ENCODE measurements around the gene TMEM204.

DNA sequence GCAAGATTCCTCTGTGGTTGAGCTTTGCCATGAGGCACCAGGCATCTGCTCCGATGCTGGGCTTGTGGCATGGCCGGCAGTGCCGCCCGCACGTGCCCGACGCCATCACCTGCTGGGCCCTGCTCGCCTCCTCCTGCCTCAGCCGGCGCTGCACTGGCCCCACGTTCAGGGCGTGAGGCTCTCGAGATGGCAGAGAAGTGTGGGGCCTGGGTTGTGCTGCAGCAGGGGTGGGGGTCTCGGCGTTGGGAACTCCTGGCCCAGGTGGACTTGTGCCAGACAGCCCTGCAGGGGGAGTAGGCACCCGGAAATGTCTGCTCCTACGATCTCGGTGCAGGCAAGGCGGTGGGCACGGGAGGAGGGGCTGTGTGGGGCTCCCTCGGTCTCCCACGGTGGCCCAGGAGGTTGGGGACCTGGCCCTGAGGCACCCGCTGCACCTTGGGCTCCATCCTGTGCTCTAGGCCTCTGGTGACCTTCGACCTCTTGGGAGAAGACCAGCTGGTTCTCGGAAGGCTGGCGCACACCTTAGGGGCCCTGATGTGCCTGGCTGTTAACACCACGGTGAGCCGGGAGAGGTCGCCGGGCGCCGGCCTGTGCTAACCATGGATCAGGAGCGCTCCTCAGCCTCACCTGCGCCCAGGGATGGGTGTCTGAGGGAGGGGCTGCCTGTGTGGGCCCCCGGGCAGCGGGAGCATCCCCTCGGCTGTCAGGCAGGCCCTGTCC is 26.8 kb upstream of the TMEM204 start:
- TF ChIP-seq, protein P1, sequence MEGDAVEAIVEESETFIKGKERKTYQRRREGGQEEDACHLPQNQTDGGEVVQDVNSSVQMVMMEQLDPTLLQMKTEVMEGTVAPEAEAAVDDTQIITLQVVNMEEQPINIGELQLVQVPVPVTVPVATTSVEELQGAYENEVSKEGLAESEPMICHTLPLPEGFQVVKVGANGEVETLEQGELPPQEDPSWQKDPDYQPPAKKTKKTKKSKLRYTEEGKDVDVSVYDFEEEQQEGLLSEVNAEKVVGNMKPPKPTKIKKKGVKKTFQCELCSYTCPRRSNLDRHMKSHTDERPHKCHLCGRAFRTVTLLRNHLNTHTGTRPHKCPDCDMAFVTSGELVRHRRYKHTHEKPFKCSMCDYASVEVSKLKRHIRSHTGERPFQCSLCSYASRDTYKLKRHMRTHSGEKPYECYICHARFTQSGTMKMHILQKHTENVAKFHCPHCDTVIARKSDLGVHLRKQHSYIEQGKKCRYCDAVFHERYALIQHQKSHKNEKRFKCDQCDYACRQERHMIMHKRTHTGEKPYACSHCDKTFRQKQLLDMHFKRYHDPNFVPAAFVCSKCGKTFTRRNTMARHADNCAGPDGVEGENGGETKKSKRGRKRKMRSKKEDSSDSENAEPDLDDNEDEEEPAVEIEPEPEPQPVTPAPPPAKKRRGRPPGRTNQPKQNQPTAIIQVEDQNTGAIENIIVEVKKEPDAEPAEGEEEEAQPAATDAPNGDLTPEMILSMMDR (IDR thresholded peaks at IDR 0.05) = no peak
- TF ChIP-seq EP300 (IDR thresholded peaks at IDR 0.05) = no peak
- no peak for TF ChIP-seq POLR2AphosphoS5 (IDR thresholded peaks at IDR 0.05)
